GM19238 (cell line): ENCODE data around the gene E2F3.

ENCODE experiments used
- DNase-seq: peaks from one replicate; pipeline ENCODE4 v3.0.0; 2011; ENCODE audit warnings: low spot score; ENCODE audit not compliant: insufficient read length

E2F3 gene

GRCh38 chr6:20433929-20434328 is 32.2 kb downstream of the E2F3 start:
- no peak for DNase-seq

GRCh38 chr6:20434766-20435165 is 33.1 kb downstream of the E2F3 start:
- no peak for DNase-seq

GRCh38 chr6:20436719-20437118 is 35.0 kb downstream of the E2F3 start:
- no peak for DNase-seq

GRCh38 chr6:20437639-20438038 is 36.0 kb downstream of the E2F3 start:
- DNase-seq: no peak

GRCh38 chr6:20438462-20439070 is 36.9 kb downstream of the E2F3 start:
- no peak for DNase-seq

- DNase-seq: no peak
These were observed 37.9 kb downstream of the E2F3 start for GRCh38 chr6:20439558-20439957.

- no peak for DNase-seq
These were observed 38.6 kb downstream of the E2F3 start for GRCh38 chr6:20440296-20440695.

GRCh38 chr6:20441236-20441635 is 39.6 kb downstream of the E2F3 start:
- DNase-seq: no peak

- no peak for DNase-seq
These were observed 40.2 kb downstream of the E2F3 start for GRCh38 chr6:20441921-20442320.

GRCh38 chr6:20444786-20445271 is 43.1 kb downstream of the E2F3 start:
- DNase-seq: no peak

GRCh38 chr6:20447157-20447556 is 45.5 kb downstream of the E2F3 start:
- no peak for DNase-seq

- DNase-seq: no peak
These were observed 46.0 kb downstream of the E2F3 start for GRCh38 chr6:20447581-20448132.

GRCh38 chr6:20448828-20449227 is 47.1 kb downstream of the E2F3 start:
- DNase-seq: no peak

GRCh38 chr6:20454204-20454824 is 52.6 kb downstream of the E2F3 start:
- DNase-seq: no peak

GRCh38 chr6:20455251-20455940 is 53.7 kb downstream of the E2F3 start:
- no peak for DNase-seq

GRCh38 chr6:20458027-20458894 is 56.6 kb downstream of the E2F3 start:
- DNase-seq: no peak

GRCh38 chr6:20459682-20460081 is 58.0 kb downstream of the E2F3 start:
- DNase-seq: no peak

- no peak for DNase-seq
These were observed 59.9 kb downstream of the E2F3 start for GRCh38 chr6:20461576-20461975.

GRCh38 chr6:20463396-20463795 is 61.7 kb downstream of the E2F3 start:
- DNase-seq: no peak

- DNase-seq: no peak
These were observed 62.4 kb downstream of the E2F3 start for GRCh38 chr6:20464041-20464440.

GRCh38 chr6:20464847-20465246 is 63.2 kb downstream of the E2F3 start:
- no peak for DNase-seq
